Epithelial cell of esophagus (primary cell): ENCODE measurements around the gene GFI1B.

Experiments
- DNase-seq: peaks from one replicate; pipeline ENCODE4 v3.0.0; 2010; ENCODE audit warnings: low read depth
- H3K4me3 ChIP-seq: 2 replicates; pipeline ENCODE4 v1.5.1; 2011; ENCODE audit warnings: mild to moderate bottlenecking, low read length, control low read depth
- TF ChIP-seq, protein P1 (sequence below): IDR thresholded peaks from 2 replicates; pipeline ENCODE4 v1.5.1; 2011; ENCODE audit warnings: low read depth, mild to moderate bottlenecking, low read length, control low read depth, inconsistent platforms; ENCODE audit not compliant: insufficient read depth; ENCODE audit errors: missing control alignments

Gene GFI1B

DNA sequence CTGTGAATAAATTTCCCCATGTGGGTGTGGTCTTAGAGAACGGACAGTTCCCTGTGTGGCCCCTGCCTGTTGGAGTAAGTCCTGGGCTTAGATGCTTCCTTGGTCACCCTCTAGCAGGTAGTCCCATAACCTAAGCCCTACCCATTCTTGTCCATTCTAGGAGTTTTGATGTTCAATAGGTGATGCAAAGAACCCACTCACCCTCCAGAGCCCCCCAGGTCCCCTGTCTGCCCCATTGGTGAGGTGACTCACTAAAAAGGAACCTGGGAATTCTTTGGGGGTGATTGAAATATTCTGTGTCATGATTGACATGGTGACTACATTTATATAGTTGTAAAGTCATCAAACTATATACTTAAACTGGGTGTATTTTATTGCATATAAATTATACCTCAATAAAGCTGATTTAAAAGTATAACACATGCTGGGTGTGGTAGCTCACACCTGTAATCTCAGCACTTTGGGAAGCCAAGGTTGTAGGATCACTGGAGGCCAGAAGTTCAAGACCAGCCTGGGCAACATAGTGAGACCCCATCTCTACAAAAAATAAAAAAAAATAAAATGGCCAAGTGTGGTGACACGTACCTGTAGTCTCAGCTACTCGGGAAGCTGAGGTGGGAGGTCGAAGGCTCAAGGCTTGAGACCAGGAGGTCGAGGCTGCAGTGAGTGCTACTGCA lies 31.6 kb downstream of the GFI1B start:
- DNase-seq: no peak
- H3K4me3 ChIP-seq: no peak overlapping the region
- TF ChIP-seq, protein P1, sequence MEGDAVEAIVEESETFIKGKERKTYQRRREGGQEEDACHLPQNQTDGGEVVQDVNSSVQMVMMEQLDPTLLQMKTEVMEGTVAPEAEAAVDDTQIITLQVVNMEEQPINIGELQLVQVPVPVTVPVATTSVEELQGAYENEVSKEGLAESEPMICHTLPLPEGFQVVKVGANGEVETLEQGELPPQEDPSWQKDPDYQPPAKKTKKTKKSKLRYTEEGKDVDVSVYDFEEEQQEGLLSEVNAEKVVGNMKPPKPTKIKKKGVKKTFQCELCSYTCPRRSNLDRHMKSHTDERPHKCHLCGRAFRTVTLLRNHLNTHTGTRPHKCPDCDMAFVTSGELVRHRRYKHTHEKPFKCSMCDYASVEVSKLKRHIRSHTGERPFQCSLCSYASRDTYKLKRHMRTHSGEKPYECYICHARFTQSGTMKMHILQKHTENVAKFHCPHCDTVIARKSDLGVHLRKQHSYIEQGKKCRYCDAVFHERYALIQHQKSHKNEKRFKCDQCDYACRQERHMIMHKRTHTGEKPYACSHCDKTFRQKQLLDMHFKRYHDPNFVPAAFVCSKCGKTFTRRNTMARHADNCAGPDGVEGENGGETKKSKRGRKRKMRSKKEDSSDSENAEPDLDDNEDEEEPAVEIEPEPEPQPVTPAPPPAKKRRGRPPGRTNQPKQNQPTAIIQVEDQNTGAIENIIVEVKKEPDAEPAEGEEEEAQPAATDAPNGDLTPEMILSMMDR: no peak

DNA sequence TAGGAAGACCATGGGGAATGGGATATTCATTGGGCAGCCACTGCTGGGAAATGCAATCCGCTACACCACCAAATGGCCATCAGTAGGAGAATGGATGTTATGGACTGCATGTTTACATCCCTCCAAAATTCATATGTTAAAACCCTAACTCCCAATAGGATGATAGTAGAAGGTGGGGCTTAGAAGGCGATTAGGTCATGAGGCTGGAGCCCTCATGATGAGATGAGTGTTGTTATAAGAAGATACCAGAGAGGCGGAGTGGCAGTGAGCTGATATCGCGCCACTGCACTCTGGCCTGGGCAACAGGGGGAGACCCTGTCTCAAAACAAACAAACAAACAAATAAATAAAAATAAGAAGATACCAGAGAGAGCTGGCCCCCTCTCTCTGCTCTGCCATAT lies 36.2 kb downstream of the GFI1B start:
- no peak for DNase-seq
- TF ChIP-seq, protein P1: no peak
- no peak overlapping the region for H3K4me3 ChIP-seq

DNA sequence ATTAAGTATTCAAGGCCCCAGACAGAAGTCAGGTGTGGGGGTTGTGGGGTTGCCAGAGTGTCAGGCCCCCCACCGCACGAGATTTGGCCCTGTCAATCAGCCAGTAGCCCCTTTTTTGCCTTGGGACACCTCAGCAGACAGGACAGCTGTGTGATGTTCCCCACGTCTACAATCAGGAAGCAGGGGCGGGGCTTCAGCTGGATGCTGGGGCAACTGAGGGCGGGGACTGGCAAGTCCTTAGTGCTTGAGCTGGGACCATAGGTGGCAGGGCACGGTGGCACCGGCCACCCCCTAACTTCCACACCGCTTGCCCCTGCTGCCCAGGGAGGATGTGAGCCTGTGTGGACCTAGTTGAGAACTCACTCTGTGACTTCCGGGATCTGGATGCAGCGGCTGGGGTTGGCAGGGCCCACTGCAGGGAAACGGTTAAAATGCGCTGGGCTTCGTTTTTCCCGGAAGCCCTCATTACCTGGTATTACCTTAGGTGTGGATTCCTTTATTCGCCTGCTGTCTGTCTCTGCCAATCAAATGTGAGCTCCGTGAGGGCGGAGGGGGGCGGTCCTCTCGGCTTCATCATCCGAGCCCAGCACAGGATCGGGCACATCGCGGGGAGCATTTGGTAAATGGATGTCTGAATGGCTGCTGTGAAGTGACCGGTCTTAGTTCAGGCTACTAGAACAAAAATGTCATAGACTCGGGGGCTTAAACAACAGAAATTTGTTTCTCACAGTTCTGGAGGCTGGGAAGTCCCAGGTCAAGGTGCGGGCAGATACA lies 44.8 kb downstream of the GFI1B start:
- peak; percentile 22 for DNase-seq
- no peak overlapping the region for H3K4me3 ChIP-seq
- TF ChIP-seq, protein P1: no peak

DNA sequence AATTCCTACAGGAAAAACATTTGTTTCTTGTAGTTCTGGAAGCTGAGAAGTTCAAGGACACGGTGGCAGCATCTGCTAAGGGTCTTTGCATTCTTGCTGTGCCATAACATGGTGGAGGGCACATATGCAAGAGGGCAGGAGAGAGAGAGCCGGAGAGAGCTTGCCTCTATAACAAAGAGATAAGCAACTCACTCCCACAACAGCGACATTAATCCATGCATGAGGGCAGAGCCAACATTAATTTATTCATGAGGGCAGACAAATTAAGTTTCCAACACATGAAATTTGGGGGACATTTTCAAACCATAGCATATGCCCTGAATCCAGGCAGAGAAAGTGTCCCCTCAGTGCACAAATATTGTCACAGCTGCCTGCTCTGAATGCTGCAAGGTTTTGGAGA lies 47.9 kb downstream of the GFI1B start:
- TF ChIP-seq, protein P1: no peak
- no peak overlapping the region for H3K4me3 ChIP-seq
- no peak for DNase-seq

DNA sequence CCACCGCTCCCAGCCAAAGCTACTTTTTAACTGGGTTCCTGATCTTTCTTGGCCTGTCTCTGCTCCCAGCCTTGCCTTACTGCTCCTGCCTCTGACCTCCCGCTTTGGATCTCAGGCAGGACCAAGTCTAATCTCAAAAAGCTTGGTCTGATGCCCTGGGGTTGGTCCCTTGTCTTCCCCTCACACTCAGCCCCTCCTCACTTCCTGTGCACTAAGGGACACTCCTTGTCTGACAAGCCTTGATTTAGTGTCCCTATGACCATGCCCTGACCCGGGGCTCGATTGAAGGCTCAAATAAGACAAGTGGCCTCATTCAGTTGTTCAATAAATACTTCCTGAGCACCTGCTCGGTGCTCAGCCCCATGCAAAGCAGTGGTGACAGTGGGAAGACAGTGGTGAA lies 48.6 kb downstream of the GFI1B start:
- DNase-seq: no peak
- TF ChIP-seq, protein P1: no peak
- H3K4me3 ChIP-seq: no peak overlapping the region

DNA sequence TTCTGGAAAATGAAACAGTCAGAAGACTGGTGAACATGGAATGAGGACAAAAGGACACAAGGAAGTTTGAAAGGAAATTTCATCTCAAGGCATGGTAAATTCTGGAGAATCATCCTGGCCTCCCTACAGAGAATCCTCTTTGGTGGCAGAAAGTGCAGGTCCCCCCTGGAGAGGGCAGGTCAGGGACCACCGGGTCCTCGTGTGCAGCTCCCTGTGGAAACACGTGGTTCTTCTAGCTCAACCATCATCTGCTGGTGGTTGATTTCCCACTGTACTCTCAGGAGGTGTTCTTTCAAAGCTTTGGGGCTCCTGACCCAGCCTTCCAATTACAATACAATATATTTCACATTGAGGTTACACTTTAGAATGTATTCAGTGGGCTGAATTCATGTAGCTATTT lies 49.7 kb downstream of the GFI1B start:
- DNase-seq: no peak
- TF ChIP-seq, protein P1: no peak
- H3K4me3 ChIP-seq: no peak overlapping the region
